Activated CD4-positive, alpha-beta T cell treated with anti-CD3 and anti-CD28 coated beads for 24 hours (primary cell): ENCODE results near the gene MARCHF4.

Source experiments
- DNase-seq, 2 donors: peaks; one replicate each; pipeline ENCODE4 v3.0.0-alpha.2; 2020; ENCODE audit warnings: low read depth in 2 of 2

The MARCHF4 gene

DNA sequence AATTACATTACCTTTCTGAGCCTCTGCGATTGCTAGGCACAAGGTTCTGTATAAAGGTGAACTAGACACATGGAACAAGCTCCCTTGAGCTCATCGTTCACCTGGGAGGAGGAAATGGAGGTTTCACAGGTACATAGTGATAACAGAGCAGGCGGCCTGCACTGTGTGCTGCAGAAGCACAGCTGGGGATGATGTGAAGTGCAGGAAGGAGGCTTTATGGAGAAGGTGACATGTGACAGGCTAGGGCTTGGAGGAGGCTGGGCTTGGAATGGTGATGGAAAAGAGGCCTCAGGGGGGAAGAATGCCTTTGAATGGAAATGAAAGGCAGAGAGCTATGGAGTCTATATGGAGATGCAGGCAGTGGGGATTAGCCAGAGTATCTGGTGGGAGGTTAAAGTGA, 22.9 kb downstream of the MARCHF4 start:
- no peak for DNase-seq

DNA sequence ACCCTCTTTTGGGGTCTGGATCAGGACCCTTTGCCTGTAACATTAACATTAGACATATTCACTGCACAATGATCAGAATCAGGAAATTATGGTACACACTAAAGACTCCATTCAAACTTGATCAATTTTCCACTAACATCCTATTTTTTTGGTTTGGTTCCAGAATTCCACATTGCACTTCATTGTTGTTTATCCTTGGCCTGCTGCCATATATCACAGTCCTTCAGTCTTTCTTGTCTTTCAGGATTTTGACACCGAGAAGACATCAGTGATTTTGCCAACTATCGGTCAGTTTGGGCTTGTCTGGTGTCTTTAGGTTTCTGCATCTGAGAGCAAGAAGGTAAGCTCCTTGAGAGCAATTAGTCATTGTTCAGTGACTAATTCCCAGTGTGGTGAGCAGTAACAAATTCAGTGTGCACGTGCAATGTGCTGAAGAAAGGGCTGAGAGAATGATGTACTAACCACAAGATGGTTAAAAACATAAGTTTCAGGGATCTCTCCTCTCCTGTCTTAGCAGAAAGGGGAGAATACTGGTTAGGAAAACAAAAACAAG, 23.5 kb downstream of the MARCHF4 start:
- no peak for DNase-seq

- no peak for DNase-seq
These were observed 25.5 kb downstream of the MARCHF4 start for GRCh38 chr2:216346781-216347180.

DNA sequence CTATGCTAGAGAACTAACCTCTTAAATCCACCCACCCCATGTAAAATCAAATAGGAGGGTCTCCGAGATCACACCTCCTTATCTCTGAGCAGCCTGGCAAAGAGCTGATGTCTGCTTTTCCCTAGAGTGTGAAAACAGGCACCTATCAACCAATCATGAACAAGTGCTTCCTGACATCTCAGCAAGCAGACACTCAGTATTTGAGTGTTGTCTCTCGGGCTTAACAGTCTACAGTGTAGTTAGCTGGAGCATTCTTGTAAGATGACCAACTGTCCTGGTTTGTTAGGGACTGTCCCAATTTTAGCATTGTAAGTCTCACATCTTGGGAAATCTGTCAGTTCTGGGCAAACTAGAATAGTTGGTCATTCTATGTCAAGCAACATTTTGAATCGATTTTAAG, 26.4 kb downstream of the MARCHF4 start:
- DNase-seq = no peak

GRCh38 chr2:216344950-216345300, 27.4 kb downstream of the MARCHF4 start:
- no peak for DNase-seq

GRCh38 chr2:216344206-216344949, 27.9 kb downstream of the MARCHF4 start:
- DNase-seq = no peak

DNA sequence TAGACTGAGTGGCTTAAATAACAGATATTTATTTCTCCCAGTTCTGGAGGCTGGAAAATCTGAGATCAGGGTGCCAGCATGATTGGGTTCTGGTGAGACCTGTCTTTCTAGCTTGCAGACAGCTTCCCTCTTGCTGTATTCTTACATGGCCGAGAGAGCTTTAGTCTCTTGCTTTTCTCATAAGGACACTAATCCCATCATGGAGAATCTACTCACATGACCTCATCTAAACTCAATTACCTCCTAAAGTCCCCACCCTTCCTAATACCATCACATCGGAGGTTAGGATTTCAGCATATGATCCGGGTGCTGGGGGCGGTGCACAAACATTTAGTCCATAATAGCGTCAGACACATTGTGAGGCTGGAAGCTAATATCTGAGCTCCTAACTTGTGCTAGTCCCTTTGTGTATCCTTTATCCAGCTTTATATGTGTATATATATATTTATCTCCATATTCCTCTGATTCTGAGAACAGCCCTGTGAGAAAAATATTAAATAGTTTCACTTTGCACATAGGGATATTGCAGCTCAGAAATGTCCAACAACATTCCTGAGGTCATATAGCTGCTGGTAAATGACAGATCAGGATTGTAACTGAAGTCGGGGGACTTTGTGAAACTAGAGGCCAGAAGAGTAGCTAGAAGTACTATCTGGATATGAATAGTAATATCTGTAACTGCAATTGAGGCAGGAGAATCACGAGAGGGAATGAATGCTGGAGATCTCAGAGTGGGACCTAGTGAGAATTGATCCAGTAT, 28.9 kb downstream of the MARCHF4 start:
- no peak for DNase-seq

DNA sequence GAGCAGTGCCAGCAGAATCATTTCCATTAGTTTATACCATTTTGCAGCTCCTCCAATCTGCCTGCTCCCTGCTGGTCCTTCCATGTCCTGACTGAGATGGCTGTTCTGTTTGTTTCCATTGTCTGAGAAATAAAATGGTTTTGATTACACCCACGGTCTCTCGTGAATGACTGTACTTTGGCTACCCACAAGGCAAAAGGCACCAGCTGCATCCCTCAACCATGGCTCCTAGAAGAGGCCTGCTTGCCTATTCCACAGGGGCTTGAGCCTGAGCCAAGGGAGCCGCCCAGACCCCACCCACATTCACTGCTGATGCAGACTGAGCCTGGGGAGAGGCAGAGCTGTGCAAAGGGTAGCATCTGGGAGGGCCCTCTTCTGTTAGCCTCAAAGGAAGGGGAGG, 31.2 kb downstream of the MARCHF4 start:
- no peak for DNase-seq

GRCh38 chr2:216340280-216340631, 32.0 kb downstream of the MARCHF4 start:
- no peak for DNase-seq

DNA sequence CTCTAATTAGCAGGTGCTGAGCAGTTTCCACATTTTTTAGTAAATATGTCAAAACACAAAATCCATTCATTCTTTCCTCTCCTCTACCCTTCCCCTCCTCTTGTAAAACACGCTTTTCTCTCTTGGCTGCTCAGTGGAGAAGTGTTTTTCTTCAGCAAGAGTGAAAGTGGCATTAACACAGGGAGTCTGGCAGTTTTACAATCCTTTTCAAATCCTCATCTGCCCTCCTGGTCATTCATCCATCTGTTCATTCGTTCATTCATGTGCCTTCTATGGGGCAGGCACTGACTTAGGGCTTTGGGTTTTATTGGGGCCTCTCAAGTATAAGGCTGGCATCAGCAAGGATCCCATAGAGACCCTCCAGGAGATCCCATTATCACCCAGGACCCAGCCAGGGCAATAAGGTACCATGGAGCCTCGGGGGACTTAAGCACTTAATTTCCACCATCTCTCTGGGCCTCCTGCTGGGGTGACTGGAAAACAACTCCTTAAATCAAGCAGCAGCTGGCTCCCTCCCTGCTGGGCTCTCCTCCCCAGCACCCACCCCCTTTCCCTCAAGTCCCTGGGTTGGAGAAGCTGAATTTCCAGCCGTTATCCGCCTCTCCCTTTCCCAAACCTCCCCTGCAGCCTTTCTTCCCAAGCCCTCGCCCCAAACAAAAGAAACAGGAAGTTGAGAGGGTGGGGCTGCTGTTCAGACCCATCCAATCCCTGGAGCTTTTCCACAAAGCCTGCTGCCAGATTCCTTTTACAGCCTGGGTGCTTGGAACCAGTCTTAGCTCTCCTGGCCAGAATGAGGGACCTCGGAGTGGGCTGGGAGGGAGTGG, 32.6 kb downstream of the MARCHF4 start:
- DNase-seq = no peak

GRCh38 chr2:216335252-216335651, 37.0 kb downstream of the MARCHF4 start:
- DNase-seq = no peak

- no peak for DNase-seq
These were observed 43.9 kb downstream of the MARCHF4 start for GRCh38 chr2:216328347-216328746.

- no peak for DNase-seq
These were observed 44.8 kb downstream of the MARCHF4 start for GRCh38 chr2:216327447-216327935.
